Lower leg skin (tissue), 4 donors: ENCODE results near the gene TOP1. TPM values are rescaled to one million over a fixed set of nuclear protein-coding genes. Genes with fewer than 3 reads are reported as not detected.
A peak's percentile ranks its signal among the peaks of the same experiment; 100 is the strongest.

ENCODE experiments used
- DNase-seq, 2 donors: peaks; one replicate each; pipeline ENCODE4 v3.0.0-alpha.2; 2019; ENCODE audit warnings: low spot score in 2 of 2
- H3K4me3 ChIP-seq: fragments of 200-600 bp; sonication (generic); 2 replicates; pipeline ENCODE4 v1.5.1; 2017; ENCODE audit warnings: mild to moderate bottlenecking, low read depth; ENCODE audit not compliant: poor library complexity, severe bottlenecking
- CTCF ChIP-seq, 3 donors: fragments of 450-650 bp; IDR thresholded peaks; one replicate each; pipeline ENCODE4 v1.5.1; 2016; ENCODE audit warnings: antibody characterized with exemption in 3 of 3, mild to moderate bottlenecking in 3 of 3, moderate library complexity in 2 of 3
- POLR2A ChIP-seq, 2 donors: fragments of 450-650 bp; IDR thresholded peaks; one replicate each; pipeline ENCODE4 v1.6.1; 2016 to 2017; ENCODE audit warnings: antibody characterized with exemption in 2 of 2, mild to moderate bottlenecking in 1 of 2, moderate library complexity in 1 of 2
- WGBS, 2 donors: methylation state at CpG; one replicate each; pipeline ENCODE4 v1.1.5; 2018; 5-methylcytosine and 5-hydroxymethylcytosine counted together
- intact Hi-C: fragments of 100-400 bp; cut with DNase I; formaldehyde crosslinking; loops from one replicate; pipeline ENCODE4 v1.15.0; 2023; ENCODE audit warnings: low total_unique reads
- total RNA-seq, 4 donors: library from RNA; depleted of rRNA; stranded (reverse); fragments of >200 nt; gene quantifications; one replicate each; pipeline ENCODE4 v1.1.0, GENCODE V29; 2016

Gene TOP1
- total RNA-seq, 4 donors from 2014 or later, result 29.8 to 37.1 (median 31.9) TPM

GRCh38 chr20:41169791-41170351 is 141.2 kb downstream of the TOP1 start:
- TF ChIP-seq POLR2A (IDR thresholded peaks at IDR 0.05) (no peak), CTCF (IDR thresholded peaks at IDR 0.05) (no peak)
- peak in 1 of 2 donors; percentile 79 for DNase-seq
- intact Hi-C loops, result loop anchor here (5.0 to 10.0 kb wide), 3 partner anchors 75 to 753 kb away; partner anchors contain the start of gene LPIN3
- 75 to 77% methylated on average over 12 to 14 of the region's 14 CpGs for WGBS, 2 donors
- no peak overlapping the region for H3K4me3 ChIP-seq

- DNase-seq, result peak in 1 of 2 donors; percentile 80
- no peak overlapping the region for H3K4me3 ChIP-seq
- TF ChIP-seq CTCF (IDR thresholded peaks at IDR 0.05), result no peak
- intact Hi-C loops, result loop anchor here (5.0 to 10.0 kb wide), 2 partner anchors 74 to 172 kb away; partner anchors contain the start of gene LPIN3
- 92 to 93% methylated on average over 6 of the region's 6 CpGs for WGBS, 2 donors
Observed at GRCh38 chr20:41170386-41171105, 141.9 kb downstream of the TOP1 start.

- 36 to 52% methylated on average over 3 of the region's 3 CpGs for WGBS, 2 donors
- TF ChIP-seq CTCF (IDR thresholded peaks at IDR 0.05) (no peak), POLR2A (IDR thresholded peaks at IDR 0.05) (no peak)
- peak in 1 of 2 donors; percentile 74 for DNase-seq
- no peak overlapping the region for H3K4me3 ChIP-seq
- intact Hi-C loops, result loop anchor here (5.0 to 10.0 kb wide), 2 partner anchors 73 to 170 kb away; partner anchors contain the start of gene LPIN3
Observed at GRCh38 chr20:41171736-41172295, 143.2 kb downstream of the TOP1 start.

GRCh38 chr20:41172296-41173140 is 143.9 kb downstream of the TOP1 start:
- WGBS, 2 donors, result 53 to 62% methylated on average over 18 of the region's 18 CpGs
- intact Hi-C loops, result loop anchor here (5.0 to 10.0 kb wide), 2 partner anchors 72 to 170 kb away; partner anchors contain the start of gene LPIN3
- no peak overlapping the region for H3K4me3 ChIP-seq
- TF ChIP-seq POLR2A (IDR thresholded peaks at IDR 0.05), result no peak
- TF ChIP-seq CTCF (IDR thresholded peaks at IDR 0.05), result no peak
- DNase-seq, result peak in 1 of 2 donors; percentile 87

GRCh38 chr20:41173161-41173721 is 144.6 kb downstream of the TOP1 start:
- peak in 1 of 3 donors; percentile 90 for TF ChIP-seq CTCF (IDR thresholded peaks at IDR 0.05)
- TF ChIP-seq POLR2A (IDR thresholded peaks at IDR 0.05), result no peak
- no peak overlapping the region for H3K4me3 ChIP-seq
- intact Hi-C loops, result loop anchor here (5.0 to 10.0 kb wide), 2 partner anchors 72 to 169 kb away; partner anchors contain the start of gene LPIN3
- DNase-seq, result peak; percentile 84 to 98
- 20 to 21% methylated on average over 8 to 9 of the region's 9 CpGs for WGBS, 2 donors
